Endodermal cell (in vitro differentiated cells): ENCODE measurements around the gene NFIX. TPM values are rescaled to one million over a fixed set of nuclear protein-coding genes. Genes with fewer than 3 reads are reported as not detected.
"Not testable (repeated sequence)": the region's sequence is repeated elsewhere in the genome, so short reads cannot be mapped to it uniquely, and the experiment has no call there.

Source experiments
- DNase-seq: peaks from one replicate; pipeline ENCODE4 v3.0.0-alpha.2; 2017
- H3K27ac ChIP-seq: 2 replicates; pipeline ENCODE4 v1.5.1; 2013; ENCODE audit warnings: mild to moderate bottlenecking, low read depth, low read length, moderate library complexity
- H3K27me3 ChIP-seq: 2 replicates; pipeline ENCODE4 v1.6.1; 2013; ENCODE audit warnings: mild to moderate bottlenecking, low read length, moderate library complexity; ENCODE audit not compliant: insufficient read depth, control insufficient read depth, poor library complexity, severe bottlenecking
- H3K36me3 ChIP-seq: 2 replicates; pipeline ENCODE4 v1.7.0; 2013; ENCODE audit warnings: mild to moderate bottlenecking, low read length, moderate library complexity; ENCODE audit not compliant: control insufficient read depth, insufficient read depth
- H3K4me1 ChIP-seq: one replicate; pipeline ENCODE4 v1.7.0; 2013; ENCODE audit warnings: low read length; ENCODE audit not compliant: control insufficient read depth, insufficient read depth
- H3K4me3 ChIP-seq: 2 replicates; pipeline ENCODE4 v1.5.1; 2013; ENCODE audit warnings: mild to moderate bottlenecking, low read length, moderate library complexity
- H3K9ac ChIP-seq: 2 replicates; pipeline ENCODE4 v1.6.1; 2013; ENCODE audit warnings: mild to moderate bottlenecking, low read length, moderate library complexity; ENCODE audit not compliant: poor library complexity, severe bottlenecking; ENCODE audit errors: extremely low read depth
- H3K9me3 ChIP-seq: 2 replicates; pipeline ENCODE4 v1.6.1; 2013; ENCODE audit warnings: mild to moderate bottlenecking, low read length, moderate library complexity; ENCODE audit not compliant: control insufficient read depth
- H3K27ac Mint-ChIP-seq: 2 replicates; pipeline ENCODE4 v1.8.0; 2020; ENCODE audit warnings: mixed read lengths
- H3K27me3 Mint-ChIP-seq: 2 replicates; pipeline ENCODE4 v1.8.0; 2021; ENCODE audit warnings: mild to moderate bottlenecking, mixed read lengths; ENCODE audit not compliant: insufficient read depth
- H3K36me3 Mint-ChIP-seq: 2 replicates; pipeline ENCODE4 v1.8.0; 2020; ENCODE audit warnings: low read depth, mixed read lengths
- H3K4me1 Mint-ChIP-seq: 2 replicates; pipeline ENCODE4 v1.8.0; 2020; ENCODE audit warnings: mixed read lengths
- H3K4me3 Mint-ChIP-seq: 2 replicates; pipeline ENCODE4 v1.8.0; 2020; ENCODE audit warnings: mild to moderate bottlenecking, moderate library complexity, mixed read lengths
- H3K9me3 Mint-ChIP-seq: 2 replicates; pipeline ENCODE4 v1.8.0; 2020; ENCODE audit warnings: mild to moderate bottlenecking, mixed read lengths
- CTCF ChIP-seq: fragments of 200-600 bp; sonication (generic); conservative IDR thresholded peaks from 2 replicates; pipeline ENCODE4 v1.5.0; 2021; ENCODE audit warnings: antibody characterized with exemption, mild to moderate bottlenecking
- WGBS, 2 experiments: methylation state at CpG; one replicate each; pipeline versions ENCODE4 v1.1.5 to v1.1.7; 2013; ENCODE audit warnings: missing lambda C conversion rate in 2 of 2, mixed read lengths in 1 of 2; ENCODE audit not compliant: insufficient coverage in 1 of 2, insufficient read length in 1 of 2; 5-methylcytosine and 5-hydroxymethylcytosine counted together
- total RNA-seq, 2 donors: library from RNA; stranded (reverse); fragmentation: NEBNext Ultra II Directional in 1 of 2; extraction: Animal tissue kit (Norgen Biotek cat#: 25700) in 1 of 2; gene quantifications; 2 replicates in 1 of 2; 3 replicates in 1 of 2; pipeline ENCODE4 v1.2.1, GENCODE V29; 2021

NFIX gene
- total RNA-seq, 2 donors from 2014 or later: 0.22 to 0.40 TPM

- Histone ChIP-seq H3K4me3 (no peak overlapping the region), H3K9me3 (no peaks in the 10 kb centered on the region), H3K27me3 (no peaks in the 10 kb centered on the region), H3K9ac (no peak overlapping the region), H3K4me1 (no peaks in the 10 kb centered on the region), H3K36me3 (no peaks in the 10 kb centered on the region), H3K27ac (no peak overlapping the region)
- no peak overlapping the region for H3K27ac Mint-ChIP-seq
- no peak overlapping the region for H3K4me3 Mint-ChIP-seq
- no peak for DNase-seq
- peaks cover 8% of the 10 kb centered on the region for H3K27me3 Mint-ChIP-seq
- no peaks in the 10 kb centered on the region for H3K9me3 Mint-ChIP-seq
- peaks cover 2% of the 10 kb centered on the region for H3K4me1 Mint-ChIP-seq
- H3K36me3 Mint-ChIP-seq: no peaks in the 10 kb centered on the region
- WGBS, 2 experiments: 92 to 94% methylated on average over 16 of the region's 16 CpGs
- no peak for TF ChIP-seq CTCF
These were observed 22.0 kb upstream of the NFIX start for GRCh38 chr19:12973236-12973635.

GRCh38 chr19:12974301-12975220 lies 20.7 kb upstream of the NFIX start:
- Histone ChIP-seq H3K27ac (no peak overlapping the region), H3K36me3 (no peaks in the 10 kb centered on the region), H3K27me3 (no peaks in the 10 kb centered on the region), H3K9ac (no peak overlapping the region), H3K9me3 (no peaks in the 10 kb centered on the region), H3K4me1 (no peaks in the 10 kb centered on the region), H3K4me3 (no peak overlapping the region)
- Mint-ChIP-seq H3K4me3 (no peak overlapping the region), H3K9me3 (no peaks in the 10 kb centered on the region), H3K27ac (no peak overlapping the region), H3K36me3 (no peaks in the 10 kb centered on the region), H3K4me1 (no peaks in the 10 kb centered on the region), H3K27me3 (peaks cover 18% of the 10 kb centered on the region)
- 72 to 85% methylated on average over 3 to 19 of the region's 19 CpGs for WGBS, 2 experiments
- no peak for DNase-seq
- no peak for TF ChIP-seq CTCF

GRCh38 chr19:12975221-12975741 lies 20.0 kb upstream of the NFIX start:
- Mint-ChIP-seq H3K4me3 (no peak overlapping the region), H3K27me3 (peaks cover 23% of the 10 kb centered on the region), H3K4me1 (no peaks in the 10 kb centered on the region), H3K9me3 (no peaks in the 10 kb centered on the region), H3K36me3 (no peaks in the 10 kb centered on the region), H3K27ac (no peak overlapping the region)
- H3K4me1 ChIP-seq: no peaks in the 10 kb centered on the region
- TF ChIP-seq CTCF: no peak
- H3K27ac ChIP-seq: no peak overlapping the region
- no peaks in the 10 kb centered on the region for H3K9me3 ChIP-seq
- no peak for DNase-seq
- no peaks in the 10 kb centered on the region for H3K27me3 ChIP-seq
- H3K36me3 ChIP-seq: no peaks in the 10 kb centered on the region
- no peak overlapping the region for H3K4me3 ChIP-seq
- WGBS, 2 experiments: 88 to 93% methylated on average over 8 to 17 of the region's 17 CpGs
- no peak overlapping the region for H3K9ac ChIP-seq

- not testable (repeated sequence) for H3K4me1 ChIP-seq, H3K9me3 ChIP-seq, H3K4me3 ChIP-seq, H3K27ac Mint-ChIP-seq, H3K4me3 Mint-ChIP-seq, H3K9ac ChIP-seq, H3K9me3 Mint-ChIP-seq, H3K27me3 ChIP-seq, H3K36me3 Mint-ChIP-seq, DNase-seq, H3K4me1 Mint-ChIP-seq, H3K36me3 ChIP-seq, H3K27ac ChIP-seq
- peaks cover 23% of the 10 kb centered on the region for H3K27me3 Mint-ChIP-seq
- WGBS, 2 experiments: 82 to 87% methylated on average over 5 to 7 of the region's 7 CpGs
These were observed 19.2 kb upstream of the NFIX start for GRCh38 chr19:12976109-12976508.
